Fibroblast of lung (primary cell): ENCODE data around the gene NCK2.

Experiments
- EZH2 ChIP-seq: IDR thresholded peaks from 2 replicates; pipeline ENCODE4 v1.5.1; 2012; ENCODE audit warnings: low read length, control low read depth, mild to moderate bottlenecking; ENCODE audit errors: missing control alignments
- TF ChIP-seq, protein P1 (sequence below), 2 donors: IDR thresholded peaks in 1 of 2; conservative IDR thresholded peaks in 1 of 2; 1 replicate in 1 of 2; 2 replicates in 1 of 2; pipeline ENCODE4 v1.5.1; 2011 to 2012; ENCODE audit warnings: low read length in 2 of 2, control low read depth in 1 of 2, inconsistent platforms in 1 of 2, low read depth in 1 of 2, mild to moderate bottlenecking in 1 of 2

DNA sequence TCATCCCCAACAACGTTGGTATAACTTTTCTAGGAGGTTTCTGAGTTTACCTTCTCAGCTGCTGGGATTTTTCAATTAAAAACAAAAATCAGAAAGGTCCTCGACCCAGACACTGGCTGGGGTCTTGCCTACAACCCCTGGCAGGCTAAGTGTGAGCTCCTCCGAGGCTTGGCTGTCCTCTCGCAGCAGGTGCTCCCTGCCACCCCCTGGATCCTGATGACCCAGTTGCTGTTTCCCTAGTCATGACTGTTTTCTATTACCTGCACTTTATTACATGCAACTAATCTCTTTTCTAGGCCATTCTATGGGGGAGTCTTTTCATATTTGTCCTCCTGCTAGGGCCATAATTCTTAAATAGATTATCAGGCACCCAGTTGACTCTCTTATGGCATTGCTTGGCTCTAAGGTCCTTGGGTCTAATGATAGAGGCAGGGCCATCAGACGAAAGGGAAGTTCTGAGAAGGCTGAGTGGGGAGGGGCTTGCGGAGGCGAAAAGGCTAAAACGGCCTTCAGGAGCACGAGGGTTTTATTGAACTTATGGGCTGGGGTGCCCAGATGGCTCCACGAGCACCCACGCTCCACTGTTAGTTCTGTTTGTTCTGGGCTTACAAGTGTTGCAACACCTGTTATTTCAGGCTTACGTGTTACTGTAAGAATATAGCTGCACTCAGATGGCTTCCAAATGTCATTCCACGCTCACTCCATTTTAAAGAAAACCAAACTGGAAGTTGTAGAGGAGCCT lies 166.0 kb downstream of the NCK2 start:
- TF ChIP-seq, protein P1, sequence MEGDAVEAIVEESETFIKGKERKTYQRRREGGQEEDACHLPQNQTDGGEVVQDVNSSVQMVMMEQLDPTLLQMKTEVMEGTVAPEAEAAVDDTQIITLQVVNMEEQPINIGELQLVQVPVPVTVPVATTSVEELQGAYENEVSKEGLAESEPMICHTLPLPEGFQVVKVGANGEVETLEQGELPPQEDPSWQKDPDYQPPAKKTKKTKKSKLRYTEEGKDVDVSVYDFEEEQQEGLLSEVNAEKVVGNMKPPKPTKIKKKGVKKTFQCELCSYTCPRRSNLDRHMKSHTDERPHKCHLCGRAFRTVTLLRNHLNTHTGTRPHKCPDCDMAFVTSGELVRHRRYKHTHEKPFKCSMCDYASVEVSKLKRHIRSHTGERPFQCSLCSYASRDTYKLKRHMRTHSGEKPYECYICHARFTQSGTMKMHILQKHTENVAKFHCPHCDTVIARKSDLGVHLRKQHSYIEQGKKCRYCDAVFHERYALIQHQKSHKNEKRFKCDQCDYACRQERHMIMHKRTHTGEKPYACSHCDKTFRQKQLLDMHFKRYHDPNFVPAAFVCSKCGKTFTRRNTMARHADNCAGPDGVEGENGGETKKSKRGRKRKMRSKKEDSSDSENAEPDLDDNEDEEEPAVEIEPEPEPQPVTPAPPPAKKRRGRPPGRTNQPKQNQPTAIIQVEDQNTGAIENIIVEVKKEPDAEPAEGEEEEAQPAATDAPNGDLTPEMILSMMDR (conservative IDR thresholded peaks at IDR 0.05 in 1 of 2, IDR thresholded peaks at IDR 0.05 in 1 of 2; ENCODE audit: low read depth in 1 of 2, low read length in 2 of 2), result no peak
- TF ChIP-seq EZH2, result no peak
